ENCODE results near the gene GPR32. TPM values are rescaled to one million over a fixed set of nuclear protein-coding genes. Genes with fewer than 3 reads are reported as not detected.

The GPR32 gene
- total RNA-seq, 1 experiment from 2014 or later = not detected

- CTCF ChIA-PET = interaction anchor here (0.6 to 10.3 kb wide), 7 partner anchors 55 to 240 kb away, joined by 3 to 195 read pairs (median 11); partner anchors contain the start of genes CLEC11A and SHANK1
- no peaks in the 10 kb centered on the region for H3K36me3 Mint-ChIP-seq
- H3K27ac Mint-ChIP-seq = 0 out of 2 replicates have a peak overlapping the region, but pooled peaks have one; percentile 51
- H3K4me3 Mint-ChIP-seq = peak overlapping the region; percentile 59
- peak; percentile 54 for ATAC-seq
- H3K9me3 Mint-ChIP-seq = no peaks in the 10 kb centered on the region
- peak; percentile 71 for DNase-seq (ENCODE audit: low spot score)
- peaks cover 95% of the 10 kb centered on the region for H3K27me3 Mint-ChIP-seq (ENCODE audit: low read depth)
- POLR2A ChIA-PET = interaction anchor here (1.3 to 1.9 kb wide), 2 partner anchors 53 kb away, joined by 5 to 7 read pairs; no protein-coding TSS in a partner anchor
- TF ChIP-seq JAZF1 (CRISPR knock-in tag; IDR thresholded peaks at IDR 0.05) (no peak), RELA (CRISPR knock-in tag; IDR thresholded peaks at IDR 0.05; ENCODE audit: borderline replicate concordance) (no peak), ERG (CRISPR knock-in tag; IDR thresholded peaks at IDR 0.05) (no peak), PRRX2 (CRISPR knock-in tag; IDR thresholded peaks at IDR 0.05) (no peak), NR3C1 (CRISPR knock-in tag; conservative IDR thresholded peaks at IDR 0.05; ENCODE audit: low read depth) (no peak), CREB1 (CRISPR knock-in tag; IDR thresholded peaks at IDR 0.05) (no peak), NR1H2 (CRISPR knock-in tag; IDR thresholded peaks at IDR 0.05) (no peak), NFE2L1 (CRISPR knock-in tag; IDR thresholded peaks at IDR 0.05) (no peak), ZNF317 (CRISPR knock-in tag; IDR thresholded peaks at IDR 0.05; ENCODE audit: borderline replicate concordance, low read depth) (no peak), ATF2 (CRISPR knock-in tag; IDR thresholded peaks at IDR 0.05; ENCODE audit: borderline replicate concordance, low read depth) (no peak), HMGA2 (CRISPR knock-in tag; IDR thresholded peaks at IDR 0.05) (no peak), GTF2I (CRISPR knock-in tag; conservative IDR thresholded peaks at IDR 0.05) (no peak), MAX (CRISPR knock-in tag; IDR thresholded peaks at IDR 0.05) (no peak), AFF4 (CRISPR knock-in tag; IDR thresholded peaks at IDR 0.05; ENCODE audit: borderline replicate concordance) (no peak), ELF4 (CRISPR knock-in tag; IDR thresholded peaks at IDR 0.05; ENCODE audit: low read depth) (no peak), ATF3 (CRISPR knock-in tag; conservative IDR thresholded peaks at IDR 0.05) (no peak), ZNF416 (CRISPR knock-in tag; IDR thresholded peaks at IDR 0.05) (no peak)
- peaks cover 24% of the 10 kb centered on the region for H3K4me1 Mint-ChIP-seq
These were observed 7.6 kb downstream of the GPR32 start for GRCh38 chr19:50777830-50778303.

GRCh38 chr19:50778906-50779430 lies 8.7 kb downstream of the GPR32 start:
- POLR2A ChIA-PET = interaction anchor here (1.9 kb wide), 1 partner anchor 54 kb away, joined by 7 read pairs; no protein-coding TSS in a partner anchor
- no peak for ATAC-seq
- no peak overlapping the region for H3K4me3 Mint-ChIP-seq
- H3K27ac Mint-ChIP-seq = no peak overlapping the region
- no peaks in the 10 kb centered on the region for H3K36me3 Mint-ChIP-seq
- no peak for DNase-seq (ENCODE audit: low spot score)
- H3K27me3 Mint-ChIP-seq (ENCODE audit: low read depth) = peaks cover 90% of the 10 kb centered on the region
- peaks cover 30% of the 10 kb centered on the region for H3K4me1 Mint-ChIP-seq
- CTCF ChIA-PET = interaction anchor here (0.8 to 10.3 kb wide), 13 partner anchors 12 to 422 kb away, joined by 3 to 195 read pairs (median 7); partner anchors contain the start of genes C19orf81, CLEC11A and SHANK1
- H3K9me3 Mint-ChIP-seq = no peaks in the 10 kb centered on the region
- TF ChIP-seq ZNF512 (CRISPR knock-in tag; IDR thresholded peaks at IDR 0.05; ENCODE audit: borderline replicate concordance) = no peak
- TF ChIP-seq ZNF532 (CRISPR knock-in tag; IDR thresholded peaks at IDR 0.05; ENCODE audit: borderline replicate concordance) = no peak
- TF ChIP-seq MYBL2 (CRISPR knock-in tag; IDR thresholded peaks at IDR 0.05) = no peak
- TF ChIP-seq KAT7 (CRISPR knock-in tag; IDR thresholded peaks at IDR 0.05; ENCODE audit: borderline replicate concordance) = no peak
- no peak for TF ChIP-seq IRF2 (CRISPR knock-in tag; IDR thresholded peaks at IDR 0.05; ENCODE audit: borderline replicate concordance, low read depth)
